Omental fat pad (tissue), 4 donors: ENCODE measurements around the gene BCL10. TPM values are rescaled to one million over a fixed set of nuclear protein-coding genes. Genes with fewer than 3 reads are reported as not detected.
A peak's percentile ranks its signal among the peaks of the same experiment; 100 is the strongest.

Experiments used
- ATAC-seq: fragments of 150-250 bp; one replicate; pipeline ENCODE4 v1.9.1; 2016; ENCODE audit warnings: mild to moderate bottlenecking, moderate library complexity; ENCODE audit not compliant: low FRiP score
- DNase-seq: peaks from one replicate; pipeline ENCODE4 v3.0.0-alpha.2; 2019; ENCODE audit warnings: low spot score
- CTCF ChIP-seq, 3 donors: fragments of 450-650 bp; IDR thresholded peaks; one replicate each; pipeline ENCODE4 v1.5.1; 2016 to 2017; ENCODE audit warnings: antibody characterized with exemption in 3 of 3, mild to moderate bottlenecking in 3 of 3, moderate library complexity in 2 of 3
- total RNA-seq, 4 donors: library from RNA; depleted of rRNA; stranded (reverse); fragments of >200 nt; gene quantifications; one replicate each; pipeline ENCODE4 v1.1.0, GENCODE V29; 2016

The BCL10 gene
- total RNA-seq, 4 donors from 2014 or later: 13.9 to 21.6 (median 18.0) TPM

GRCh38 chr1:85279458-85280080 lies 3.1 kb upstream of the BCL10 start:
- no peak for ATAC-seq
- no peak for DNase-seq
- TF ChIP-seq CTCF (IDR thresholded peaks at IDR 0.05): no peak

- TF ChIP-seq CTCF (IDR thresholded peaks at IDR 0.05): no peak
- DNase-seq (no peak), ATAC-seq (peak; percentile 24)
Observed at GRCh38 chr1:85278853-85279314, 2.5 kb upstream of the BCL10 start.

GRCh38 chr1:85277802-85278201 lies 1.4 kb upstream of the BCL10 start:
- DNase-seq (no peak), ATAC-seq (no peak)
- no peak for TF ChIP-seq CTCF (IDR thresholded peaks at IDR 0.05)

GRCh38 chr1:85276978-85277639 lies 677 bp upstream of the BCL10 start:
- ATAC-seq (no peak), DNase-seq (no peak)
- TF ChIP-seq CTCF (IDR thresholded peaks at IDR 0.05): no peak

GRCh38 chr1:85275701-85276214 lies 674 bp downstream of the BCL10 start:
- TF ChIP-seq CTCF (IDR thresholded peaks at IDR 0.05): no peak
- ATAC-seq (no peak), DNase-seq (no peak)

- ATAC-seq: no peak
- TF ChIP-seq CTCF (IDR thresholded peaks at IDR 0.05): no peak
- DNase-seq: no peak
Observed at GRCh38 chr1:85274969-85275453, 1.4 kb downstream of the BCL10 start.
